ENCODE data around the gene LRRC28. TPM values are rescaled to one million over a fixed set of nuclear protein-coding genes. Genes with fewer than 3 reads are reported as not detected.

Gene LRRC28
- total RNA-seq, 1 donor from 2014 or later = 17.2 TPM

- Histone ChIP-seq H3K27ac (ENCODE audit: low read depth, low read length) (no peak overlapping the region), H3K4me3 (ENCODE audit: low read length in 3 of 3) (no peak overlapping the region), H3K9me3 (ENCODE audit: control insufficient read depth in 3 of 3, low read length in 3 of 3) (no peaks in the 10 kb centered on the region), H3K9ac (ENCODE audit: low read depth in 1 of 3, low read length in 3 of 3) (no peak overlapping the region), H3K4me1 (ENCODE audit: control insufficient read depth in 3 of 3, insufficient read depth in 3 of 3, low read length in 3 of 3) (peaks cover 5 to 29% (median 28%) of the 10 kb centered on the region in 3 donors), H3K27me3 (ENCODE audit: control insufficient read depth in 3 of 3, insufficient read depth in 3 of 3, low read length in 3 of 3) (no peaks in the 10 kb centered on the region), H3K36me3 (ENCODE audit: control insufficient read depth in 3 of 3, insufficient read depth in 3 of 3, low read length in 3 of 3) (no peaks in the 10 kb centered on the region)
Observed at GRCh38 chr15:99429681-99430081, 178.4 kb downstream of the LRRC28 start.

DNA sequence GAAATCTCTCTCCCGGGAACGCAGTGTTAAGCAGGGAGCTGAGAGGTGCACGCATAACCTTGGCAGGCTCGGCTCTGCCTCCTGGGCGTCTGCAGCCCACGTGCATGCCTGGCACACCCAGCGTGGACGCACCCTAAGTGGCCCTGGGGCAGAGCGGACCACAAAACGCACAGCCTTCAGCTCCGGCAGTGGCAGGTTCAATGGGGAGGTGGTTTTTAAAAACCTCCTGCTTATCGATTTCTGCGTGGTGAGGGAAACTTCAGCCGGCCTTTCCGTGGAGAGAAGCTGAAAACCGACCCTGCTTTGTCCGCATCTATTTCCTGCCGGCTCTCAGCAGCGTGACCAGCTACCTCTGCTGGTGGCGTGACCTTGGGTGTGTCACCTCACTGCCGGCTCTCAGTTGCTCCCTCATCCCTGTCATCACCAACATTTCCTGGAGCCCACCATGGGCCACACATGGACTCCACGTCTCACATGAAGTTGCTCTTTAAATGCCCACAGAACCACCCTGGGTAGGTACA is 179.7 kb downstream of the LRRC28 start:
- peaks cover 8 to 26% (median 24%) of the 10 kb centered on the region in 3 donors for H3K4me1 ChIP-seq (ENCODE audit: control insufficient read depth in 3 of 3, insufficient read depth in 3 of 3, low read length in 3 of 3)

DNA sequence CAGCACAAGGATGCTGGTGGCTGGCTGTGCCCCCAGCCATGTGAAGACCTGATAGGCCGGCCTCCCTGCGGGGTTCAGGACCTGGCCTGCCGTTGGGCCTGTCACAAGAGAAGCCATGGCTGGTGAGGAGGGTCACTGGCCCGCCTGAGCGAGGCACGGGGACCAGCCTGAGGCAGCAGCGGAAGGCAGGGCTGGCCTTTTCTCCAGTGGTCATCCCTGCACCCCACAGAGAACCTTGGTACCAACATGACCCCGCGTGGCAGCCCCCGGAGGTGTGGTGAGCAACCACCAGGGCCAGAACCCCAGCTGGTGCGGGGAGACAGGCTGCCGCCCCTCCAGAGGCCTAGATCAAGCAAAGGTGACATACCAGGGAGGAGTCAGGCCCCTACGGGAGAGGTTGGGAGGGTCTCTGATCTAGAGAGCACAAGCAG is 180.4 kb downstream of the LRRC28 start:
- Histone ChIP-seq H3K9ac (ENCODE audit: low read depth in 1 of 3, low read length in 3 of 3) (no peak overlapping the region), H3K4me1 (ENCODE audit: control insufficient read depth in 3 of 3, insufficient read depth in 3 of 3, low read length in 3 of 3) (peaks cover 8 to 22% (median 21%) of the 10 kb centered on the region in 3 donors), H3K27ac (ENCODE audit: low read depth, low read length) (no peak overlapping the region)

More for the DNA sequence above, 179.7 kb downstream of the LRRC28 start:
- Histone ChIP-seq H3K9ac (ENCODE audit: low read depth in 1 of 3, low read length in 3 of 3) (no peak overlapping the region), H3K27ac (ENCODE audit: low read depth, low read length) (no peak overlapping the region), H3K4me3 (ENCODE audit: low read length in 3 of 3) (no peak overlapping the region), H3K9me3 (ENCODE audit: control insufficient read depth in 3 of 3, low read length in 3 of 3) (no peaks in the 10 kb centered on the region), H3K27me3 (ENCODE audit: control insufficient read depth in 3 of 3, insufficient read depth in 3 of 3, low read length in 3 of 3) (no peaks in the 10 kb centered on the region), H3K36me3 (ENCODE audit: control insufficient read depth in 3 of 3, insufficient read depth in 3 of 3, low read length in 3 of 3) (no peaks in the 10 kb centered on the region)

GRCh38 chr15:99432271-99433025 is 181.2 kb downstream of the LRRC28 start:
- H3K4me3 ChIP-seq (ENCODE audit: low read length in 3 of 3) = no peak overlapping the region
- H3K36me3 ChIP-seq (ENCODE audit: control insufficient read depth in 3 of 3, insufficient read depth in 3 of 3, low read length in 3 of 3) = no peaks in the 10 kb centered on the region
- peaks cover 14 to 30% (median 29%) of the 10 kb centered on the region in 3 donors for H3K4me1 ChIP-seq (ENCODE audit: control insufficient read depth in 3 of 3, insufficient read depth in 3 of 3, low read length in 3 of 3)
- H3K27me3 ChIP-seq (ENCODE audit: control insufficient read depth in 3 of 3, insufficient read depth in 3 of 3, low read length in 3 of 3) = no peaks in the 10 kb centered on the region
- H3K9ac ChIP-seq (ENCODE audit: low read depth in 1 of 3, low read length in 3 of 3) = no peak overlapping the region
- H3K27ac ChIP-seq (ENCODE audit: low read depth, low read length) = no peak overlapping the region
- no peaks in the 10 kb centered on the region for H3K9me3 ChIP-seq (ENCODE audit: control insufficient read depth in 3 of 3, low read length in 3 of 3)

More for the DNA sequence above, 180.4 kb downstream of the LRRC28 start:
- Histone ChIP-seq H3K36me3 (ENCODE audit: control insufficient read depth in 3 of 3, insufficient read depth in 3 of 3, low read length in 3 of 3) (no peaks in the 10 kb centered on the region), H3K9me3 (ENCODE audit: control insufficient read depth in 3 of 3, low read length in 3 of 3) (no peaks in the 10 kb centered on the region), H3K4me3 (ENCODE audit: low read length in 3 of 3) (no peak overlapping the region), H3K27me3 (ENCODE audit: control insufficient read depth in 3 of 3, insufficient read depth in 3 of 3, low read length in 3 of 3) (no peaks in the 10 kb centered on the region)

GRCh38 chr15:99433026-99433756 is 181.9 kb downstream of the LRRC28 start:
- H3K4me1 ChIP-seq (ENCODE audit: control insufficient read depth in 3 of 3, insufficient read depth in 3 of 3, low read length in 3 of 3) = peaks cover 21 to 38% (median 36%) of the 10 kb centered on the region in 3 donors
- no peak overlapping the region for H3K27ac ChIP-seq (ENCODE audit: low read depth, low read length)
- H3K4me3 ChIP-seq (ENCODE audit: low read length in 3 of 3) = no peak overlapping the region
- H3K36me3 ChIP-seq (ENCODE audit: control insufficient read depth in 3 of 3, insufficient read depth in 3 of 3, low read length in 3 of 3) = no peaks in the 10 kb centered on the region
- no peaks in the 10 kb centered on the region for H3K27me3 ChIP-seq (ENCODE audit: control insufficient read depth in 3 of 3, insufficient read depth in 3 of 3, low read length in 3 of 3)
- no peaks in the 10 kb centered on the region for H3K9me3 ChIP-seq (ENCODE audit: control insufficient read depth in 3 of 3, low read length in 3 of 3)
- no peak overlapping the region for H3K9ac ChIP-seq (ENCODE audit: low read depth in 1 of 3, low read length in 3 of 3)

- Histone ChIP-seq H3K36me3 (ENCODE audit: control insufficient read depth in 3 of 3, insufficient read depth in 3 of 3, low read length in 3 of 3) (no peaks in the 10 kb centered on the region), H3K9ac (ENCODE audit: low read depth in 1 of 3, low read length in 3 of 3) (no peak overlapping the region), H3K9me3 (ENCODE audit: control insufficient read depth in 3 of 3, low read length in 3 of 3) (no peaks in the 10 kb centered on the region), H3K27me3 (ENCODE audit: control insufficient read depth in 3 of 3, insufficient read depth in 3 of 3, low read length in 3 of 3) (no peaks in the 10 kb centered on the region), H3K27ac (ENCODE audit: low read depth, low read length) (no peak overlapping the region), H3K4me3 (ENCODE audit: low read length in 3 of 3) (no peak overlapping the region), H3K4me1 (ENCODE audit: control insufficient read depth in 3 of 3, insufficient read depth in 3 of 3, low read length in 3 of 3) (peaks cover 25 to 44% (median 41%) of the 10 kb centered on the region in 3 donors)
Observed at GRCh38 chr15:99433757-99434450, 182.6 kb downstream of the LRRC28 start.

GRCh38 chr15:99434506-99435112 is 183.3 kb downstream of the LRRC28 start:
- no peaks in the 10 kb centered on the region for H3K36me3 ChIP-seq (ENCODE audit: control insufficient read depth in 3 of 3, insufficient read depth in 3 of 3, low read length in 3 of 3)
- H3K27me3 ChIP-seq (ENCODE audit: control insufficient read depth in 3 of 3, insufficient read depth in 3 of 3, low read length in 3 of 3) = no peaks in the 10 kb centered on the region
- H3K9ac ChIP-seq (ENCODE audit: low read depth in 1 of 3, low read length in 3 of 3) = no peak overlapping the region
- H3K4me3 ChIP-seq (ENCODE audit: low read length in 3 of 3) = no peak overlapping the region
- no peaks in the 10 kb centered on the region for H3K9me3 ChIP-seq (ENCODE audit: control insufficient read depth in 3 of 3, low read length in 3 of 3)
- H3K27ac ChIP-seq (ENCODE audit: low read depth, low read length) = no peak overlapping the region
- peaks cover 25 to 46% (median 41%) of the 10 kb centered on the region in 3 donors for H3K4me1 ChIP-seq (ENCODE audit: control insufficient read depth in 3 of 3, insufficient read depth in 3 of 3, low read length in 3 of 3)

GRCh38 chr15:99435113-99435695 is 183.9 kb downstream of the LRRC28 start:
- H3K4me3 ChIP-seq (ENCODE audit: low read length in 3 of 3) = no peak overlapping the region
- no peaks in the 10 kb centered on the region for H3K36me3 ChIP-seq (ENCODE audit: control insufficient read depth in 3 of 3, insufficient read depth in 3 of 3, low read length in 3 of 3)
- H3K4me1 ChIP-seq (ENCODE audit: control insufficient read depth in 3 of 3, insufficient read depth in 3 of 3, low read length in 3 of 3) = peaks cover 25 to 47% (median 41%) of the 10 kb centered on the region in 3 donors
- H3K27ac ChIP-seq (ENCODE audit: low read depth, low read length) = no peak overlapping the region
- no peak overlapping the region for H3K9ac ChIP-seq (ENCODE audit: low read depth in 1 of 3, low read length in 3 of 3)
- no peaks in the 10 kb centered on the region for H3K27me3 ChIP-seq (ENCODE audit: control insufficient read depth in 3 of 3, insufficient read depth in 3 of 3, low read length in 3 of 3)
- H3K9me3 ChIP-seq (ENCODE audit: control insufficient read depth in 3 of 3, low read length in 3 of 3) = no peaks in the 10 kb centered on the region

DNA sequence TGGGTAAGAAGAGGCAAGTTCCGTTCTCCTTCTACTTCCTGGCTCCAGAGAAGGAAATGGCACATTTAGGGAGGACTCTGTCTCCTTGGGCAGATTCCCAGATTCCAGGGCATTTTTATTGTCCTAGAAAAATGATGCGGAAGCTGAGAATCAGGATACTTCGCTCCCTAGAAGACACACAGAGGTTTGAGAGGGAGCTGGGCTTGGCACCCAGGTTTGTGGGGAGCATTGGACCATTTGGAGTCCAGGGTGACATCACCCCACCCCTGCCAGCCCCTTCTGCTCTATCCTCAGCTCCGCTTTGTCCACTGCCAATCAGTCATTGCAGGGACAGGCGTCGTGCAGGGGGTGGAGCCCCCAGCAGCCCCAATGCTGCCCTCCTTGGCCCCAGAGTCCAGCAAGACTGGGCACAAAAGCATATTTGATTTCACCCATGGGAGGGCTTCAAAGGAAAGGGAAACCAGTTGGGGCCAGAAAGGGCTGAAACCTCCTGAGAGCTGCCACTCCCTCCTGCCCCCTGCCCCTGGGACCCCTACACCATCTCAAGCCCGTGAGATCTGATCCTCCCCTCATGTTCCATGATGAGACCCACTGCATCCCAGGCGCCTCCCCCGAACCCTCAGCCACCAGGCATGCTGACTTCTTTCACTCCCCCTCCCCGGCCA is 184.7 kb downstream of the LRRC28 start:
- Histone ChIP-seq H3K36me3 (ENCODE audit: control insufficient read depth in 3 of 3, insufficient read depth in 3 of 3, low read length in 3 of 3) (no peaks in the 10 kb centered on the region), H3K27ac (ENCODE audit: low read depth, low read length) (no peak overlapping the region), H3K4me1 (ENCODE audit: control insufficient read depth in 3 of 3, insufficient read depth in 3 of 3, low read length in 3 of 3) (peaks cover 28 to 54% (median 43%) of the 10 kb centered on the region in 3 donors), H3K9ac (ENCODE audit: low read depth in 1 of 3, low read length in 3 of 3) (no peak overlapping the region), H3K4me3 (ENCODE audit: low read length in 3 of 3) (no peak overlapping the region), H3K9me3 (ENCODE audit: control insufficient read depth in 3 of 3, low read length in 3 of 3) (no peaks in the 10 kb centered on the region), H3K27me3 (ENCODE audit: control insufficient read depth in 3 of 3, insufficient read depth in 3 of 3, low read length in 3 of 3) (no peaks in the 10 kb centered on the region)
